Prostate gland (tissue), 2 donors: ENCODE data around the gene FAM171A2.

ENCODE experiments used
- CTCF ChIP-seq, 4 experiments: fragments of 200-600 bp in 2 of 4; fragments of 450-650 bp in 2 of 4; sonication (generic) in 2 of 4; IDR thresholded peaks; 1 replicate in 3 of 4; 2 replicates in 1 of 4; pipeline ENCODE4 v1.5.1; 2016 to 2019; ENCODE audit warnings: antibody characterized with exemption in 4 of 4, mild to moderate bottlenecking in 2 of 4, moderate library complexity in 2 of 4
- POLR2AphosphoS5 ChIP-seq: sonication (generic); formaldehyde crosslinking; IDR thresholded peaks from one replicate; pipeline ENCODE4 v1.6.1; 2017; ENCODE audit warnings: antibody characterized with exemption

- TF ChIP-seq CTCF (IDR thresholded peaks at IDR 0.05) (no peak), POLR2AphosphoS5 (no peak)
Measured at GRCh38 chr17:44327715-44328449, 35.8 kb downstream of the FAM171A2 start.
